Cardiac muscle cell (in vitro differentiated cells and primary cell): ENCODE data around the gene PTPA. TPM values are rescaled to one million over a fixed set of nuclear protein-coding genes. Genes with fewer than 3 reads are reported as not detected.

Experiments
- DNase-seq, 2 donors: peaks; one replicate each; pipeline versions ENCODE4 v3.0.0 to v3.0.0-alpha.2; 2010 to 2017; ENCODE audit warnings: low read depth in 1 of 2, low spot score in 1 of 2
- H3K27ac ChIP-seq: fragments of 200-600 bp; sonication (generic); 2 replicates; pipeline ENCODE4 v1.5.1; 2016
- H3K27me3 ChIP-seq: fragments of 200-600 bp; sonication (generic); 2 replicates; pipeline ENCODE4 v1.6.0; 2016; ENCODE audit warnings: control low read depth
- H3K36me3 ChIP-seq: fragments of 200-600 bp; sonication (generic); 2 replicates; pipeline ENCODE4 v1.5.1; 2016; ENCODE audit warnings: control low read depth
- H3K4me1 ChIP-seq: fragments of 200-600 bp; sonication (generic); 2 replicates; pipeline ENCODE4 v1.8.1; 2017; ENCODE audit warnings: low read depth, mild to moderate bottlenecking, mixed run types
- H3K4me3 ChIP-seq: fragments of 200-600 bp; sonication (generic); 2 replicates; pipeline ENCODE4 v1.5.1; 2016; ENCODE audit warnings: mild to moderate bottlenecking
- H3K9me3 ChIP-seq: fragments of 200-600 bp; sonication (generic); 2 replicates; pipeline ENCODE4 v1.5.1; 2017; ENCODE audit warnings: low read depth, mild to moderate bottlenecking, control low read depth
- CTCF ChIP-seq: IDR thresholded peaks from 2 replicates; pipeline ENCODE4 v1.5.1; 2012; ENCODE audit warnings: low read depth, mild to moderate bottlenecking, low read length
- polyA plus RNA-seq: library from polyadenylated mRNA; unstranded; fragments of >200 nt; fragmentation: Nextera tagmentation; extraction: Ambion mirVana; gene quantifications from 2 replicates; pipeline ENCODE4 v1.2.1, GENCODE V29; 2016
- total RNA-seq: library from RNA; depleted of rRNA; stranded (reverse); fragments of >200 nt; gene quantifications from 2 replicates; pipeline ENCODE4 v1.2.3, GENCODE V29; 2016

The PTPA gene
- total and polyA plus RNA-seq, 2 experiments from 2014 or later, result 144 to 197 TPM

DNA sequence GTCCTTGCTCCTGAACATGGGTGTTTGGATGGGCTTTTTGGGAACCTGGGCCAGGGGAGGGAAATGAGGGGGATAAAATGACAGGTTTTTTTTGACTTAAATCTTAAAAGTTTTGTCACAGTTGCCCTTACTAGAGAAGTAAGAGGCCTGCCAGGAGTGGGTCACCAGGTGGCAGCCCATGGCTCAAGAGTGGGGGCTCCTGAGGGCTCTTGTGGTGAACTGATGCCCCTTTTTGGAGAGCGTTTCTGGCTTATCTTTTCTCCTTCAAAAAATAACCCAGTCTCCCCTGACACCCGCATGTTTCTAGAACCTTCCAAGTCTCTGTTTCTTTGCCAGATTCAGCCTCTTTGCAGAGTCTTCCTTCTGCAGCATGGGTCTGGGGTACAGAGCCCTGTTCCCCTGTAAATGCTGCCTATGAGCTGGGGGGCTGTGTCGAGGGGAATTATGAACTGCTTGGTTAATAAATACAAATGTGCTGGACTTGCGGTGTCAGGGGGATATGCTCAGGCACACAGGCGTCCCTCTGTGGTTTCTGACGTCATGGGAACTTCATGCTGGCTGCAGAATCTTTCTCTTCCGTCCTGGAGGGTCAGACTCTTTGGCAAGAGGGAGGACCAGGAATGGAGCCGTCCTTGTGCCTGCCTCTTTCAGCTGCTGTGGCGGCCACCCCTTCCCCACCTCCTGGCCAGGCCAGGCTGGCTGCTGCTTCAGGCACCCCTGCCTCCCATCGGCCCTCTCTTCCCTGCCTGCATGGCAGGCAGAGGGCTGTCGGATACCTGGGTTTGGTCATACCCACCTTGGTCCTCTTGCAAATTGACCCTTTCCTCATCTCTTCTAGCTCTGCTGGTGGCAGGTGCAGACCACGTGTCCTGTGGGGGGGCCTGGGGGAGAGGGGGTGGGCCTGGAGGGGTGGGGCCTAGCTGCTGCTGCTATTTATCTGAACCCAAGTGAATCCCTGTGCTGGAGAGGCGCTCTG lies 30.1 kb downstream of the PTPA start:
- Histone ChIP-seq H3K36me3 (peaks cover 9% of the 10 kb centered on the region), H3K27me3 (no peaks in the 10 kb centered on the region), H3K9me3 (no peaks in the 10 kb centered on the region), H3K4me1 (peaks cover 62% of the 10 kb centered on the region), H3K4me3 (peak overlapping the region; percentile 41), H3K27ac (peak overlapping the region; percentile 99)
- peak in 1 of 2 donors; percentile 93 for DNase-seq
- TF ChIP-seq CTCF, result no peak

DNA sequence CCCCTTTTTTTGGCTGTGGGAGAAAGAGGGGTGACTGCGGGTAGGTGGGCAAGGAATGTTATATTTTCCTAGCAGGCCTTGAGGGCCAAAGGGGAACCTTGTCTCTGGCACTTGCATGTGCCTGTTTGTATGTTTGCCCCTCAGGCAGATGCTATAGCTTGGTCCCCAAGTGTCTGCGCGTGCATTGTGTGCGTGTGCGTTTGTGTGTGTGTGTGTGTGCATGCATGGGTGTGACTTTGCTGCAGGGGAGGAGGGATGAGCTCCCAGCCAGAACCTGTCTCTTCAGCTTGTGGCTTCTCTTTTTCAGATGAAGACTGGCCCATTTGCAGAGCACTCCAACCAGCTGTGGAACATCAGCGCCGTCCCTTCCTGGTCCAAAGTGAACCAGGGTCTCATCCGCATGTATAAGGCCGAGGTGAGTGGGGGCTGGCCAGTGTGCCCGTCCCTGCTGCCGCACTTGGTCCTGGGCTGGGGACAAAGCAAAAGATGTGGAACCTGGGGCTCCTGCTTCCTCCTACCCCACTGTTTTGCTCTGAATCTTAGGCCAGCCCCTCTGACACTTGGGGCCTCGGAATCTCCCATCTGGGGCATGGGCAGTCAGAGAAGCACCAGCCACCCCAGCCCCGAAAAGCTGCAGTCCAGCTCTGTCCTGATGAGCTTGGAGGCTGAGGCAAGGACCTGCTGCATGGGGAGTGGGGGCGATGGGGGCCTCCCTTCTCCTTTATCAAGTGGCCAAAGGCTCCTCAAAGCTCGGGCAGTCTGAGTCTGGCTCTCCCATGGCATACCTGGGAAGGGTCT lies 31.1 kb downstream of the PTPA start:
- Histone ChIP-seq H3K27me3 (no peaks in the 10 kb centered on the region), H3K4me1 (peaks cover 71% of the 10 kb centered on the region), H3K4me3 (peak overlapping the region; percentile 41), H3K27ac (peak overlapping the region; percentile 99), H3K9me3 (no peaks in the 10 kb centered on the region), H3K36me3 (peaks cover 9% of the 10 kb centered on the region)
- no peak for TF ChIP-seq CTCF
- DNase-seq, result no peak

GRCh38 chr9:129143031-129143927 lies 32.1 kb downstream of the PTPA start:
- DNase-seq, result peak; percentile 91 to 98
- H3K27ac ChIP-seq, result peak overlapping the region; percentile 99
- H3K36me3 ChIP-seq, result peaks cover 10% of the 10 kb centered on the region
- peaks cover 71% of the 10 kb centered on the region for H3K4me1 ChIP-seq
- H3K4me3 ChIP-seq, result no peak overlapping the region
- no peaks in the 10 kb centered on the region for H3K27me3 ChIP-seq
- H3K9me3 ChIP-seq, result no peaks in the 10 kb centered on the region
- peak; percentile 97 for TF ChIP-seq CTCF

GRCh38 chr9:129145316-129145715 lies 34.1 kb downstream of the PTPA start:
- Histone ChIP-seq H3K36me3 (peaks cover 16% of the 10 kb centered on the region), H3K27ac (peak overlapping the region; percentile 95), H3K4me1 (peaks cover 59% of the 10 kb centered on the region), H3K9me3 (no peaks in the 10 kb centered on the region), H3K27me3 (no peaks in the 10 kb centered on the region), H3K4me3 (no peak overlapping the region)
- no peak for TF ChIP-seq CTCF
- DNase-seq, result peak in 1 of 2 donors; percentile 43

GRCh38 chr9:129145841-129146292 lies 34.7 kb downstream of the PTPA start:
- Histone ChIP-seq H3K27ac (peak overlapping the region; percentile 95), H3K27me3 (no peaks in the 10 kb centered on the region), H3K4me1 (peaks cover 57% of the 10 kb centered on the region), H3K36me3 (peaks cover 16% of the 10 kb centered on the region), H3K9me3 (no peaks in the 10 kb centered on the region), H3K4me3 (no peak overlapping the region)
- peak; percentile 57 to 98 for DNase-seq
- peak; percentile 5 for TF ChIP-seq CTCF
